ENCODE results near the gene SLC6A15.

Gene SLC6A15

DNA sequence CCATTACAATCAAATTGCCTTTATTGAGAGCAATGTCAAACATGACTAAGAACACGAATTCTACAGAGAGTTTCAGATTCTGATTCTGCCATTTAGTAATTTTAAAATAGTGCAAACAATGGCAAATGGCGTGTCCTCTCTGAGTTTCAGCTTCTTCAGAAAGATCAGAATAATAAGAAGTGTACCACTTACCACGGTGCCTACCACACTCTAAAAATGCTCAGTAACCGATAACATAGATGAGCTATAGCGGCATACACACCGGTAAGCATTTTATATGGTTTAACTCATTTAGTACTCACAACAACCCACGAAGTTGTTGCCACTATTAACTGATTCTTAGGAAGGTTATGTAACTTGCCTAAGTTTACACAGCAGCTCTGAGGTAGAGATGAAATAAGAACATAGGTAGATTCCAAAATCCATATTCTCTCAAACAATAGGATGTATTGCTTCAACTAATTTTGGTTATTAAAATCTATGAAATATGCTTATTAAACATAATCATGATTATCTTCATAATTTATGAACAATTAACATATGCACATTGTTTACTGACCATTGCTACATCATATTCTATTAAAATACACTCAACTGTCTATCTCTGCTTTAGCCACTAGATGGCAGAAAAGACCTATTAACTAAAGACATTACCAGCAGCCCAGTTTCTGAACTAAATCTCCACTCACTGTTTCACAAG, 38.3 kb downstream of the SLC6A15 start:
- no peak for DNase-seq

DNA sequence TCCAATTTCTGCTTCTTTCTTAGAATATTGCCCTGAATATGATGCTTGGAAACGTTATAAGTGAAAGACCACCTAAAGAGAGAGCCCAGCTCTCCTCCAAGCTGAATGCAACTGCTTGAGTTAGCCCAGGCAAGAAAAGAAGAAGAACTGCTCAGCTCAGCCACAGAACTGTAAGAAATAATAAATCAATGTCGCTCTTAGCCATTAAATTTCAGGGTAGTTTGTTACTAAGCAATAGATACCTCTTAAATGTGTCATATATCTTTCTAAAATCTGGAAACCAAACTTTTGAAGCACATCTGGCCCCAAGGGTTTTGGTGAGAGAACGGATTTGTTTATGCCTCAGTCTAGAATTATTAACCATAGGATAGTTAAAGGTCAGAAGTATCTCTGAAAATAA, 50.4 kb downstream of the SLC6A15 start:
- no peak for DNase-seq

DNA sequence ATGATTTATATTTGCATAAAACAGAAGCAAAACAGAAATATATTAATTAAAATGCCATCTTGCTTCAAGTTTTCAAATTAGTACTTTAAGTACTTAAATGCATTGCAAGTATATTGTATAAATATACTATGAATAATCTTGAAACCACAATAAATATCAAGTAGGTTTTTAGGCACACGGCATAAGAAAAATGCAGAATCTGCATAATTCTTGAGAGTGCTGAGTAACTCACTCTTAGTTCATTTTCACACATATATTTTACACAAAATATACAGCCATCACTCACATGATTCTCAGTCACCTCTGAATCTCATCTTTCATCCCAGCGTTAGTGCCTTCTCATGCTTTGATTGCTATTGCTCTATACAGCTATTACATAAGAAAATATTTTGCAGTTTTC, 51.9 kb downstream of the SLC6A15 start:
- DNase-seq = no peak

DNA sequence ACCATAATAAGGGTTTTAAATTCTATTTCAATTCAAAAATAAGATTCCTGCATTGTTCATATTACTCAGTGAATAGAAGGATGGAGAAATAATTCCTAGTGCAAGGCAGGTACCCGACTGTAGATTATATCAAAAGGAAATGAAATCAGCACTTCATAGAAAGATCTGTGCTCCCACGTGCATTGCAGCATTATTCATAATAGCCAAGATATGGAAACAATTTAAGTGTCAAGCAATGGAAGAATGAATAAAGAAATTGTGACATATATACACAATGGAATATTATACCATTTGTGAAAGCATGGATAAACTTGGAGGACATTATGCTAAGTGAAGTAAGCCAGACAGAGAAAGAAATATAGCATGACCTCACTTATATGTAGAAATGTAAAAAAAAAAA, 53.8 kb downstream of the SLC6A15 start:
- no peak for DNase-seq

DNA sequence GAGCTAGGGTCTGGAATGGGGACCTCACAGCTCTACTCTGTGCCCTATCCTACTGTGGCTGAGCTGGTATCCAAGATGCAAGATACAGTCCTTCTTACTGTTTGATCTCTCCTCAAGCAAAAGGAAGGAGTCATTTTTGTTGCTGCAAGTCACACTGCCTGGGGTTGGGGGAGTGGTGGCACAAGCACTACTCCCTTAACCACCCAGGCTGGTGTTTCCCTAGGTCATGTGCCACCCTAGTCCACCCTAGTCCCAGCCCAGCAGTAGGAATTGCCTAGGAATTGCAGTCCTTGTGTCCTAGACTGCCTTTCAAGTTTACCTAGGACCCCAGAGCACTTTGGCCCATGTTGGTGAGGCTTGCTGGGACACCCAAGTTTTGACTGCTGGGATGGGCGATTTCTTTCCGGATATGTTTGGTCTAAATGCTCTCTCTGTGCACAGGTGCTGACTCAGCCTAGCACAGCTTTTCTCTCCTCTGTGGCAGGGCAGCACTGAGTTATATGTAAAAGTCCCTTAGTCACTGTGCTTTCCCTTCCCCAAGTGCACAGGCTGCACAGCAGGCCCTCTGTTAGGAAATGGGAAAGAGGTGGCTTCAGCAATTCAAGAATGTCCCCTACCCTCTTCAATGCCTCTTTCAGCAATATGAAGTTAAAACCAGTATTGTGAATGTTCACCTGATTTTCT, 54.9 kb downstream of the SLC6A15 start:
- DNase-seq = no peak

DNA sequence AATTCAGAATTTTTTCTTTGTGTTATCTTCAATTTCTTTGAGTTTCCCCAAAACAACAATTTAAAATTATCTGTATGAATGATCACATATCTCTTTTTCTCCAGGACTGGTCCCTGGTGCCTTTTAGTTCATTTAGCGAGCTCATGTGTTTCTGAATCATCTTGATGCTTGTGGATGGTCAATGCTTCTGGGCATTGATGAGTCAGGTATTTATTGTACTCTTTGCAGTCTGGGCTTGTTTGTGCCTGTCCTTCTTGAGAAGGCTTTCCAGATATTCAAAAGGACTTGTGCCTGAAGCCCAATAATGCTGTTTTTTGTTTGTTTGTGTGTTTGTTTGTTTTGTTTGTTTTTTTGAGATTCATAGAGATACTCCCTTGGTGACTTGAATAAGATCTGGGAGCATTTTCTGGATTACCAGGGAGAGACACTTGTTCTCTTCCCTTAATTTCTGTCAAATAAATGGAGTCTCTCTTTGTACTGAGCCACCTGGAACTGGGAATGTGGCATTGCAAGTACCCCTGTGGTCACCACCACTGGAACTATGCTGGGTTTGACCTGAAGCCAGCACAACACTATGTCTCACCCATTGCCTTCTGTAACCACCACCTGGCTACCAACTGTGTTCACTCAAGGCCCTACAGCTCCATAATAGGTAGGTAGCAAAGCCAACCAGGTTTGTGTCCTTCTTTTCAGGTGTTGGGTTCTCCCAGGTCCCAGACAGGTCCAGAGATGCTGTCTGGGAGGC, 56.3 kb downstream of the SLC6A15 start:
- DNase-seq = no peak

DNA sequence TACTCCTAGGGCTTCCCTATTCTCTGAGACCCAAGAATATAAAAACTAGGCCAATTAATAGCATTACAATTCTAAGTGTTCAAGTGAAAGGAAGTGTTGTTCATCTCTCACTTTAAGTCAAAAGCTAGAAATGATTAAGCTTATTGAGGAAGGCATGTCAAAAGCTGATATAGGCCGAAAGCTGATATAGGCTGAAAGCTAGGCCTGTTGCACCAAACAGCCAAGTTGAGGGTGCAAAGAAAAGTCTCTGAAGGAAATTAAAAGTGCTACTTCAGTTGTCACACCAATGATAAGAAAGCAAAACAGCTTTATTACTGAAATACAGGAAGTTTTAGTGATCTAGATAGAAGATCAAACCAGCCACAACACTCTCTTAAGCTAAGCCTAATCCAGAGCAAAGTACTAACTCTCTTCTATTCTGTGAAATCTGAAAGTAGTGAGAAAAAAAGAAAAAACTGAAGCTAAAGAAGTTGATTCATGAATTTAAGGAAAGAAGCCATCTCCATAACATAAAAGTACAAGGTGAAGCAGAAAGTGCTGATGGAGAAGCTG, 68.9 kb downstream of the SLC6A15 start:
- DNase-seq = no peak

DNA sequence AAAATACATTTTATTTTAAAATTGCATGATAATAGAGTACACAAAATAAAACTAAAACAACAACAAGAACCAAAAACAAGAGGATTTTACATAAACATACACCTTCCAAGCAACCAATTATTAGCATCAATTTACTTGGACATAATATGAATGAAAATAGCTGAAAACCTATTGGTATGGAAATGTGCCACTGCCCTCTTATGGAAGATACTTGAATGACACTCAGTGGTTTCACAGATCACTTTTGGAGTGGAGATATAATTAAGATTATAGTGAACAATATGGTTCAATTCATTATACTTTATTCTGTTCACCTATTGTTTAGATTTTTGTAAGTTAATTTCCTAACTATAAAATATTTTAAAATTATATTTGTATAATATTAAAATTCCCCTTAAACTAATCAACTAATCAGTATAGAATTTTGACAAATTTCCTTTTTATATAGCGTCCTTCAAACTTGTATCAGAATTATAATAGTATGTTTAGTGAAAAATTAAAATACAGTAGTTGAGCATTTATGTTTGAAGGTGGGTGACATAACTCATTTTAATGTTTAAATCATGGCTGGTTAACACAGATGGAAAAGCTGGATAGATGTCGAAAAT, 70.1 kb downstream of the SLC6A15 start:
- no peak for DNase-seq

DNA sequence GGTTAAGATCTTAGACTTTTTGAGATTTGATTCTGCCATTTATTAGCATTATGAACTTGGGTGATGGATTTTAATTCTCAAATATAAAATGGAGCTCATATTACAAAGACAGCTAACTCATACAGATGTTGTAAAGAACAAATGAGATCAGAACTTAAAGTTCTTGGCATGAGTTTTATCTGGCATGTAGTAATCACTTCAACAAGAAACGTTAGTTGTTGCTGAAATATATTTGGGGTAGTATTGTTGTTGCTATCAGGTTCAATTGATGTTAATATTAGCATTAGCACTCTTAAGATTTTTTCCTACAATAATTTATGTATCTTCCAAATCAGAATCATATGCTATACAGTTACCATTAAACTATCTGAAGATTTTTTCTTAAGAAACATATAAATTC, 71.0 kb downstream of the SLC6A15 start:
- no peak for DNase-seq

DNA sequence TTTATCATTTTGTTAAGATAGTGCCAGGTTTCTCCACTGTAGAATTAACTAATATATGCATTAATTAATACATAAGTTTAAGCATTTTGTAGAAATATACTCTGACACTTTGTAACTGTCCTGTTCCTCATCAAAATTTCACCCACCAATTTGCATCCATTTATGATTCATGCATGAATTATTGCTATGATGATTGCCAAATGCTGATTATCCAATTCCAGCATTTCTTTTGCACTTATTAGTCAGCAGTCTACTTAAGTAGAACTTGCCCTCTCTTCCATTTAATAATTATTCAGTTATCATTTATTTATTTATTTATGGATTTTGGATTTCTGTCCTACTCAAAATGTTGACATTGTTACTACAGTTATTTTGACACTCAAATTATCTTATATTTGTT, 72.2 kb downstream of the SLC6A15 start:
- no peak for DNase-seq

DNA sequence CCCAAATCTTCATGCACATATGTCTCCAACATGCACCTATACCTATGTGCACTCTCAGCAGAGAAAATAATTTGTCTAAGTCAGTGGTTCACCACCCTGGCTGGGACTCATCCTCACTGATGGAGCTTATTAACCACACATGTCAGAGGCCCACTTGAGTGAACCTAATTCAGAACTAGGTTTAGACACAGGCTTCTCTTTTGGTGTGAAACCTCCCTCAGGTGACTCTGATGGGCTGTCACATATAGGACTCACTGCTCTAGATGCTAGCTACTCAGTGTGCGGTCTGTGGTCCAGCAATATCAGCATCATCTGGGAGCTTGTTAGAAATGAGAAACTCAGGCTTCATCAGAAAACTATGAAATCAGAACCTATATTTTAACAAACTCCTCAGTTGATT, 85.7 kb downstream of the SLC6A15 start:
- DNase-seq = no peak

DNA sequence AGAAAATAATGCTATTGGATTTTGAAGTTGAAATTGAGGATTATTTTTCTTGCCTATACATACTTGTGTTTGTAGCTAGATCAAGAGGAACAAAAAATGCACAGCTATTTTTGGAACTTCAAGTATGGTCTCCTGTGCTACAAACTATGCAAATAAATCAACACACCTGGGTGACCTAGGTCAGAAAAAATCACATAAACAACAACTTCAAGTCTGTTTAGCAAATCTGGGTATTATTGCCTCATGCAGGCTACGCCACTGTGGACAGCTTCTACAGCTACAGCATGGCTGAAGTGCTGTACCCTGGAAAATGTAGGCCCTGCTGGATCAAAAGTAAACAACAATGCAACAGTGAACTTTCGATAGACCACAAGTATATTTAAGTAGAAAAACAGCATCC, 87.5 kb downstream of the SLC6A15 start:
- DNase-seq = no peak

DNA sequence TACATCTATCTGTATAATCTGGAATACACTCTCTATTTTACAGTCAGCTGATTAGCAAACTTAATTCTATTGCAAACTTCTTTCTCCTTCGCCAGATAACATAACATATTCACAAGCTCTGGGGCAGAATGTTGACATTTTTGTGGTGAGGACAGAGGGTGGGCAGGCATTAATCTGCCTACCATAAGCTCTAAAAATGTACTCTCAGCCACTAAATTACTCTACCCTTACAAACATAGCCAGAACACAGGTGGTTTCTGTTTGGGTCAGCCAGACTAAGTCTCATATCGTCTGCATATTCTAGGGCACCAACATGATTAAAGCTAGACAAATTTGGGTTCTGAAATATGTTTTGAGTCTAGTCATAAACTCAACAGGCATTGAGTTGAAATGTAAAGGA, 90.1 kb downstream of the SLC6A15 start:
- no peak for DNase-seq

DNA sequence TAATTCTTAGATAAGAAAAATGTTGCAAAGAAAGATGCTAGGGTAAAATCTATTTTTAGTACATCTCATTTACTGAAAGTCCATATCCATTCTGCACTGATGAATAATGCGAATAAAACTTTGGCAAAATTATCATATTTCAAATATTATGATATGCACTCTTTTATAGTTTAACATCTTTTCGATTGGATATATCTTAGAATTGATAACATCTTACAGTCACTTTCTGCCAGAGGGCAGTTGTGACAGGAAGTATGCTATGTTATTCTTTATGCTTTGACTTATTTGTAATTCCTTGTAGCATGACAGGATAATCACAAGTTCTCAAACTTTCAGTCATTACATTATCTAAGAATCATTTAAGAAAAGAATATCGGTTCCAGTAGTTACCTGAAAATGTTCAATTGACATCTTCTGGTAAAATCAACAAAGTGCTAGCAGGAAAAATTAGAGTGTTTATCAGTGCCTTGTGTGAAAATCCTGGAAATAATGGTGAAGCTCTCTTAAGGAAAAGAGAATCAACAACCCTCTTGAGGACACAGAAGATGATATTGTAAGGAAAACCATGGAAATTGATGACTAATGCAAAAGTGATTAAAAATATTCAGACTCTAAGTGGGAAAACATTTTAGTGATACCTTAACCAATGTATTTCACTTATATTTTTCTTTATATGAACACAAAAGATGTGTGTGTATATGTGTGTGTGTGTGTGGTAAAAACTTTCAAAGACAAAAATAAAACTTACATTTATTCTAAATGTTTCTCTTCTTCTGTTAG, 95.5 kb downstream of the SLC6A15 start:
- DNase-seq = no peak

DNA sequence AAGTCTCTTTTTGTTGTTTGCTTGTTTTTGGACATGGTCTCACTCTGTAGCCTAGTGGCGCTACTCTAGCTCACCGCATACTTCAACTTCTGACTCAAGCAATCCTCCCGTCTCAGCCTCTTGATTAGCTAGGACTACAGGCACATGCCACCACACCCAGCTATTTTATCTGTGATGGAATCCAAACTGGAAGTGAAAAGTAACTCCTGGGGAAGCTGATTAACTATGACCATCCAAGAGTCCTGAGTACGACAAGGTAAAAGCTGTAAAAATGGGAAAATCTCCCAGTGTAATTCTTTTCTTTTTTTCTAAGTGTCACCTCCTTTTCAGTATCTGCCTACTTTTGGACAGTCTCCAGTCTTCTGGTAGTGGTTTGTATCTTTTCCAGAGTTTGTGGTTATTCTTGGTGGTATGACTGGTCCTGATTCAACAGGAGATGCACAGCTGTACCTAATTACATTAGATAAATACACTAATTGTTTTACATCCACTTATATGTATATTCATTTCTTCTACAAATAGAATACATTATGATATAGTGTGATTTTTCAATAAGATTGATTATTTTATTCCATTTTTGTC, 97.8 kb downstream of the SLC6A15 start:
- no peak for DNase-seq

DNA sequence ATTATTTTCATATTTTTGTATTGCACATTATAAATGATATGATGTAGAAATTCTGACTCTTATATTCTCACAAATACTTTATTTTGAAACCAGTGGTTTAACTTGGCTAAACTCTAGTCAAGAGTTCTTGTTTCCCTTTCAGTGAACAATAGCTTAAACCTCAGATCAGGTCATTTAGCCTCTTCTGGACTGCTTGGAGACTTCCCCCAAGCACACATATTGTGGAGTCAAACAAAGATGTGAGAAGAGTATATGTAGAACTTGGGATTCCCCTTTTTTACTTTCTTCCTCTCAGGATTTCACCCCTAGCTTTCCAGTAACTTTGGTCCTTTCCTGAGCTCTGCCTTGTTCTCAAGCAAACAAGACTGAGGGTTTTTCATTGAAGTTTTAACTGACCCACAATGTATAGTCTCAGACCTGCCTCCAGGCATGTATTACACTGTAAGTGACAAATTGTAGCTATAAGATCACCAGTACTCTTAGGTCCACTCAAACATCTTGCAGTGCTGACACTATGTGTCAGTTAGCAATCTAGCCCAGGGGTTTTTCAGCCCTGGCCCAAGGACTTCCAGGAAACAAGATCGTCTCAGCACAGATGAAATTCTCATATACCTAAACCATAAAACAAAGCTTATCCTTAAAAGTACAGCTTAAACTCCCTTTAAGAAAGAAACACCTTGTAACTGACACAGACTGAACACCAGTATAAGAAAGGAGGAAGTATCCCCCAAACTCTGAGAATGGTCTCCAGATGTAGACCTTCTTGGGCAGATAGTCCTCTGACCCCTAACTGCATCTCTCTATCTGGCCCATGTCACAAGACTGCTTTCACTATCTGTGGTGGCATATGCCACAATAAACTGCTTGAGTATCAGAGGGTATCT, 98.6 kb downstream of the SLC6A15 start:
- no peak for DNase-seq

DNA sequence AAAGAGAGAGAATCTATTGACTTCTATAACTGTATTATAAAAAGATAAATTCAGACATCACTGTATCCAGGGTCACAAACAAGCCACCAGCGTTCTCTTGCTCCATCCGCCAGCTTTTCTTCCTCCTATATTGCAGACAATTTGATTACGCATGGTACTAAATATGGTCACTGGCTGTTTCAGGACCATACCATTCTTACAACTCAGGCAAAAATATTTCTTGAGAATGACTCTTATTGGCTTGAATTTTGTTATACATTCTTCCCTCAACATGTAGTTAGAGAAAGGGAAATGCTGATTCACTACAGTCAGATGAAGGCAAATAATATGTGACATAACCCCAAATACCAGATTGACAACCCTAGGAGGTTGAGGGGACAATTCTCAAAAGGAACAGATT, 101.3 kb downstream of the SLC6A15 start:
- no peak for DNase-seq

DNA sequence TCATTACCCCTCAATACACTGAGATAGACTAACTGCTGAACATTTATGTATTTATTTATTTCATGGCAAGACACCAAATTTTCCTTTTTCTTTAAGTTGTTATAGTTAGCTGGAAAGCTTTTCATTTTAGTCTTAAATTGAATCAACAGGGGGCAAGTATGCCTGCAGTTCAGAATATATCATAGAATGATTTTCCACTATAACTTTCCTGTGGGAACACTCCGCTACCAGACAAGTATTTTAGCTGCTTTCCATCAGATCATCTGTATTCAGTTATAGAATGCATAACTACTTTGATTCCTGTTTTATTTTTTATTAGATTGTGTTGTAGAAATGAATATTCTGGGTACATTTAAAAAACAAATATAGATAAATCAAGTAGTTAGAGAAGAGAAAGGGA, 102.0 kb downstream of the SLC6A15 start:
- DNase-seq = no peak

All from activated naive CD4-positive, alpha-beta T cell (primary cell).